Measurements from ENCODE around the gene PRC1.

GRCh38 chr15:90987561-90988141 is 6.7 kb downstream of the PRC1 start:
- TF ChIP-seq CTCF (IDR thresholded peaks at IDR 0.05) (no peak), EZH2 (IDR thresholded peaks at IDR 0.05) (no peak)

Measured in neural progenitor cell (in vitro differentiated cells).